DND-41 (cell line): Measurements from ENCODE around the gene CHAC1.

Experiments used
- ATAC-seq: fragments of 200-7000 bp; cut with Tn5 transposase; 3 replicates; pipeline ENCODE4 v1.9.1; 2021; ENCODE audit warnings: low read depth; ENCODE audit not compliant: insufficient read depth
- DNase-seq: peaks from one replicate; pipeline ENCODE4 v3.0.0-alpha.2; 2020
- H2AFZ ChIP-seq: 2 replicates; pipeline ENCODE4 v1.6.0; 2012; ENCODE audit warnings: low read depth, low read length
- H3K27ac ChIP-seq: 2 replicates; pipeline ENCODE4 v1.5.1; 2012; ENCODE audit warnings: low read length, inconsistent platforms
- H3K27me3 ChIP-seq: fragments of 200-600 bp; sonication (generic); 2 replicates; pipeline ENCODE4 v1.6.0; 2012; ENCODE audit warnings: low read length, mild to moderate bottlenecking, inconsistent platforms; ENCODE audit not compliant: insufficient read depth, poor library complexity
- H3K36me3 ChIP-seq: 2 replicates; pipeline ENCODE4 v1.5.1; 2012; ENCODE audit warnings: low read length, inconsistent platforms; ENCODE audit not compliant: insufficient read depth
- H3K4me1 ChIP-seq: 2 replicates; pipeline ENCODE4 v1.5.1; 2012; ENCODE audit warnings: mild to moderate bottlenecking, low read length; ENCODE audit not compliant: insufficient read depth
- H3K4me2 ChIP-seq: 2 replicates; pipeline ENCODE4 v1.6.0; 2012; ENCODE audit warnings: mild to moderate bottlenecking, moderate library complexity, low read length, inconsistent platforms; ENCODE audit not compliant: insufficient read depth
- H3K4me3 ChIP-seq, 2 experiments: fragments of 200-600 bp in 1 of 2; shearing (Covaris generic) in 1 of 2; 2 replicates each; pipeline ENCODE4 v1.5.1; 2012 to 2016; ENCODE audit warnings: inconsistent platforms in 2 of 2, low read length in 2 of 2, mild to moderate bottlenecking in 2 of 2, low read depth in 1 of 2, moderate library complexity in 1 of 2
- H3K79me2 ChIP-seq: 2 replicates; pipeline ENCODE4 v1.6.0; 2012; ENCODE audit warnings: low read length, inconsistent platforms; ENCODE audit not compliant: insufficient read depth
- H3K9ac ChIP-seq: 2 replicates; pipeline ENCODE4 v1.6.0; 2012; ENCODE audit warnings: low read depth, mild to moderate bottlenecking, inconsistent platforms, low read length, moderate library complexity
- H3K9me3 ChIP-seq: 2 replicates; pipeline ENCODE4 v1.5.1; 2012; ENCODE audit warnings: low read length, moderate library complexity, mild to moderate bottlenecking, inconsistent platforms; ENCODE audit not compliant: insufficient read depth, severe bottlenecking
- H4K20me1 ChIP-seq: 2 replicates; pipeline ENCODE4 v1.6.0; 2012; ENCODE audit warnings: low read length; ENCODE audit not compliant: insufficient read depth
- CTCF ChIP-seq: IDR thresholded peaks from 2 replicates; pipeline ENCODE4 v1.5.1; 2012; ENCODE audit warnings: borderline replicate concordance, low read length, moderate library complexity, mild to moderate bottlenecking; ENCODE audit not compliant: poor library complexity, severe bottlenecking; ENCODE audit errors: extremely low read depth
- EZH2 ChIP-seq: IDR thresholded peaks from 3 replicates; pipeline ENCODE4 v1.6.1; 2012; ENCODE audit warnings: borderline replicate concordance, low read depth, mild to moderate bottlenecking, moderate library complexity, low read length, inconsistent platforms; ENCODE audit not compliant: severe bottlenecking

The CHAC1 gene

GRCh38 chr15:40985541-40986330 lies 32.5 kb downstream of the CHAC1 start:
- no peak for DNase-seq
- Histone ChIP-seq H2AFZ (no peak overlapping the region), H3K9me3 (no peaks in the 10 kb centered on the region), H3K9ac (no peak overlapping the region), H4K20me1 (no peaks in the 10 kb centered on the region), H3K79me2 (no peaks in the 10 kb centered on the region), H3K27ac (no peak overlapping the region), H3K4me1 (no peaks in the 10 kb centered on the region), H3K4me3 (no peak overlapping the region), H3K27me3 (no peaks in the 10 kb centered on the region), H3K36me3 (peaks cover 92% of the 10 kb centered on the region), H3K4me2 (no peak overlapping the region)
- TF ChIP-seq EZH2: no peak
- no peak for TF ChIP-seq CTCF
- no peak for ATAC-seq

GRCh38 chr15:40986820-40987219 lies 33.5 kb downstream of the CHAC1 start:
- H2AFZ ChIP-seq: no peak overlapping the region
- no peaks in the 10 kb centered on the region for H4K20me1 ChIP-seq
- no peak for ATAC-seq
- no peak overlapping the region for H3K27ac ChIP-seq
- no peak for DNase-seq
- no peaks in the 10 kb centered on the region for H3K27me3 ChIP-seq
- H3K9ac ChIP-seq: no peak overlapping the region
- peaks cover 88% of the 10 kb centered on the region for H3K36me3 ChIP-seq
- H3K9me3 ChIP-seq: no peaks in the 10 kb centered on the region
- H3K4me3 ChIP-seq: no peak overlapping the region
- H3K4me2 ChIP-seq: no peak overlapping the region
- no peak for TF ChIP-seq EZH2
- TF ChIP-seq CTCF: no peak
- H3K4me1 ChIP-seq: no peaks in the 10 kb centered on the region
- H3K79me2 ChIP-seq: no peaks in the 10 kb centered on the region

- H3K27me3 ChIP-seq: no peaks in the 10 kb centered on the region
- no peaks in the 10 kb centered on the region for H3K9me3 ChIP-seq
- no peak overlapping the region for H3K4me2 ChIP-seq
- DNase-seq (no peak), ATAC-seq (no peak)
- H4K20me1 ChIP-seq: no peaks in the 10 kb centered on the region
- H2AFZ ChIP-seq: no peak overlapping the region
- peaks cover 85% of the 10 kb centered on the region for H3K36me3 ChIP-seq
- H3K9ac ChIP-seq: no peak overlapping the region
- H3K4me3 ChIP-seq: no peak overlapping the region
- TF ChIP-seq EZH2 (no peak), CTCF (no peak)
- H3K79me2 ChIP-seq: no peaks in the 10 kb centered on the region
- no peak overlapping the region for H3K27ac ChIP-seq
- no peaks in the 10 kb centered on the region for H3K4me1 ChIP-seq
Observed at GRCh38 chr15:40988156-40988555, 34.9 kb downstream of the CHAC1 start.
